HG02943 (cell line): ENCODE results near the gene UPK1A.
A peak's percentile ranks its signal among the peaks of the same experiment; 100 is the strongest.
"Not testable (repeated sequence)": the region's sequence is repeated elsewhere in the genome, so short reads cannot be mapped to it uniquely, and the experiment has no call there.

ENCODE experiments used
- ATAC-seq: cut with Tn5 transposase; IDR thresholded peaks from one replicate; pipeline ENCODE4 v1.9.1; 2021; ENCODE audit warnings: mild to moderate bottlenecking, low read depth, moderate library complexity; ENCODE audit not compliant: unreplicated experiment

The UPK1A gene

DNA sequence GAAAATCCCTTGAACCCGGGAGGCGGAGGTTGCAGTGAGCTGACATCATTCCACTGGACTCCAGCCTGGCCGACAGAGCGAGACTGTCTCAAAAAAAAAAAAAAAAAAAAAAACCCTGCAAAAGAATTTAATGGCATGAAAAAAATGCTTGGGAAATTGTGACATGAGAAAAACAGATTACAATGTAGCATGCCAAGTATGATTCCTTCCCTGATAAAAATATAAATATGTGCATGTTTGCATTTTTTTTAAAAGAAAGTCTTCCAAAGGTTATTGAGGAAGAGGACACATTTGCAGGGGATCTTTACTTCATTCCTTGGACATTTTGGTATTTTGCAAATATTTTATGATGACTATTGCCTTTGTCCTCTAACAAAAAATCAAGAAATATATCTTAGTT lies 23.5 kb downstream of the UPK1A start:
- ATAC-seq: no peak

DNA sequence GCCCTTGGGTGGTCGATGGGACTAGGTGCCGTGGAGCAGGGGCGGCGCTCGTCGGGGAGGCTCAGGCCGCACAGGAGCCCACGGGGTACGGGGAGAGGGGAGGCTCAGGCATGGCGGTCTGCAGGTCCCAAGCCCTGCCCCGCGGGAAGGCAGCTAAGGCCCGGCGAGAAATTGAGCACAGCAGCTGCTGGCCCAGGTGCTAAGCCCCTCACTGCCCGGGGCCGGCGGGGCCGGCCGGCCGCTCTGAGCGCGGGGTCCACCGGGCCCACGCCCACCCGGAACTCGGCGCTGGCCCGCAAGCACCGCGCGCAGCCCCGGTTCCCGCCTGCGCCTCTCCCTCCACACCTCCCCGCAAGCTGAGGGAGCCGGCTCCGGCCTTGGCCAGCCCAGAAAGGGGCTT lies 24.8 kb downstream of the UPK1A start:
- ATAC-seq: not testable (repeated sequence)

DNA sequence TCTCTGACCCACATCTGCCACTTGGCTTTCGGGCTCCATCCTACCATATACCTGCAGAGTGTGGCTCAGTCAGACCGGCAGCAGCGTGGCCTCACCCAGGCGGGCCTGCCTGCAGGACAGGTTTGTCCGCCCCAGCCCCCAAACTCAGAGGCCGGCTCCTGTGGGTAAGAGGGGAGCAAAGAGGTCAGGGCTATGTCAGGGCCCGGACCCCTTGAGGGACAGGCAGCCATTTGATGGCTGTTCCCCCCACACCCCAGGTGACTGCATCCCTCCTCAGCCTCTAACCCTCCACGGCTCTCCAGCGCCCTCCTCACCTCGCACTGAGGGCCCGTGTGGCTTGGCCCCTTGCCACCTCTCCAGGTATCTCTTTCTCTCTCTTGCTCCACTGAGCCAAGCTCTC lies 25.7 kb downstream of the UPK1A start:
- ATAC-seq: no peak

- no peak for ATAC-seq
Measured at GRCh38 chr19:35693422-35693821, 27.1 kb downstream of the UPK1A start.

DNA sequence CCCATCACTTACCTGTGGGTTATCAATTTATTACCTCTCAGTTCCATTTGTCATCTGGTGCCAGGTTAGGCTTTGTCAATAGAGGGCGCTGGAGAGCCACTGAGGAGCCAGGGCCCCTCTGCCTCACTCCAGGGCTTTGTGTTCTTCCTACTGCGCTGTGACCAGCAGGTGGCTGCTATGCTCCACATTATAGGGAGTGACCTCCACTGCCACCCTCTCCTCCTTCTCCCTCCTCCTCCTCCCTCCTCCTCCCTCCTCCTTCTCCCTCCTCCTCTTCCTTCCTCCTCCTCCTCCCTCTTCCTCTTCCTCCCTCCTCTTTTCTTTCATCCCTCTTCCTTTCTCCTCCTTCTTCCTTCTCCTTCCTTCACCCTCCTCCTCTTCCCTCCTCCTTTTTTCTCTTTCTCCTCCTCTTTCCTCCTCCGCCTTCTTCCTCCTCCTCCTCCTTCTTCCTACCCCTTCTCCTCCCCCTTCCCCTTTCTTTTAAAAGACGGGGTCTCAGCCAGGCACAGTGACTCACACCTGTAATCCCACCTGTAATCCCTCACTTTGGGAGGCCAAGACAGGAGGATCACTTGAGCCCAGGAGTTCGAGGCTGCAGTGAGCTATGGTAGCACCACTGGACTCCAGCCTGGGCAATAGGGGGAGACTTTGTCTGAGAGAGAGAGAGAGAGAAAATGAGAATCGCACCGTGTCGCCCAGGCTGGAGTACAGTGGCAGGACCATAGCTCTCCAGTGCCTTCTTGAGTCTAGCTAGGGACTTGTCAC lies 27.7 kb downstream of the UPK1A start:
- peak; percentile 70 for ATAC-seq

- ATAC-seq: no peak
Measured at GRCh38 chr19:35695895-35696422, 29.6 kb downstream of the UPK1A start.

- no peak for ATAC-seq
Measured at GRCh38 chr19:35696835-35697234, 30.5 kb downstream of the UPK1A start.

DNA sequence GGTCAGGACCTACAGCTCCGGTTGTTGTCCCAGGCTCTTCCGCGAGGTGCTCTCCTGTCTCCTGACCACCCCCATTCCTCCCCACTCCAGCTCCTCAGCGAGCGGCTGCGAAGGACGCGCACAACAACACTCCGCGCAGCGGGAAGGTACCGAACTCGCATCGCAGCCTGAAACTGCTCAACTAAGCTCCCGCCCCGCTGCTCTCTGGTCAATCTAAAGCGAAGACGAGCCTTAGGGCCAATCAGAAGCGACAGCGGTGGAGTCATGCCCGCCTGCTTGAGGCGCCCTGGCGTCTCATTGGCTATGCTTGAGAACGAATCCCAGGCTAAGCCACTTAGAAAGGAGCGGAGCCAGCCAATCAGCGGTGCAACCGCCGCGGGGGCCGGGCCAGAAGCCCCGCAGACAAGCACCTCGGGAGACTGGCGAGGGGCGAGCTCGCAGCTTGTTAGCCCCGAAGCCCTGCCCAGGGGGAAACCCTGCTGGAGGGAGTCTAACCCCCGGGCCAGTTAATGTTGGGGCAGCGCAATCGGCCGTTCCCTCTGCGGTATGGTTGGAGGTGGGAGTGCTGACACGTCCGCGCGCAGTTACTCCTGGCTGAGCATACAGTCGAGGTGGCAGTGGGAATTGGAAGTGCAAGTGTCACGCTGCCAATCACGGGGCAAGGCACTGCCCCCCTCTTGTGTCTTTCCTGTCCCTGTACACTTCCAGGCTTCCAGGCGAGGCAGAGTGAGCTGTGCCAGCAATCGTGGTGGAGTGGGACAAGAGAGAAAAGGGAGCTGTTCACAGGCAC lies 36.1 kb downstream of the UPK1A start:
- ATAC-seq: peak; percentile 91

DNA sequence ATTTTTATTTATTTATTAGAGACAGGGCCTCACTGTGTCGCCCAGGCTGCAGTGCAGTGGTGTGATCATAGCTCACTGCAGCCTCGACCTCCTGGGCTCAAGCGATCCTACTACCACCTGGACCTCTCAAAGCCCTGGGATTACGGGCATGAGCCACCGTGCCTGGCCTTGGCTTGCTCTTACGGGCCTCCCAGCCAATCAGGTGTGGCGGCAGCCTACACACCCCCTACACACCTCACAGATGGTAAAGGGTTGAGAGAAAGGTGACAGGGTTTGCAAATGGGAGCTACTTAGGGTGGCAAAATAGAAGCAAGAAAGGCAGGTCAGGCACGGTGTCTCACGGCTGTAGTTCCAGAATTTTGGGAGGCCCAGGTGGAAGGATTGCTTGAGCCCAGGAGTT lies 37.0 kb downstream of the UPK1A start:
- no peak for ATAC-seq

- ATAC-seq: no peak
Measured at GRCh38 chr19:35704218-35704617, 37.9 kb downstream of the UPK1A start, which contains the start of gene ZBTB32. Gene ZBTB32, plus strand, starts transcription at chr19:35704558. Its CDS starts 10,069 bp downstream, at chr19:35714627.

DNA sequence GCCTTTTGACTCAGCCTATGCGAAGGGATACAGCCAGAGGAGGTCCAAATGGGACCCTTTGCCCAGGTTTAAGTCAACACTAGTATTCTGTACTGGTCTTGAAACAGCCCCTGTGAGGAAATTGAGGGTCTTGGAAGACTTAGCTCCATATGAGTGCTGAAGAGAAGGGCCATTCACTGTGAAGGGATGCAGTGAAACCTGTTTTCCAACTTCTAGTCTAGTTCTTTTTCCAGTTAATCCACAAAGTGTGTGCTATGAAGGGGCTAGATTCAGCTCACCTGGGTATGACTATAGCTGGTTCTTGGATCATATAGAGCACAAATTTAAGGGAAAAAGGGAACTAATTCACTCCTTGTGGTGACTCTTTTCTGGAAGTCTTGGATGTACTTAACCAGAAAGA lies 42.1 kb downstream of the UPK1A start:
- ATAC-seq: no peak

DNA sequence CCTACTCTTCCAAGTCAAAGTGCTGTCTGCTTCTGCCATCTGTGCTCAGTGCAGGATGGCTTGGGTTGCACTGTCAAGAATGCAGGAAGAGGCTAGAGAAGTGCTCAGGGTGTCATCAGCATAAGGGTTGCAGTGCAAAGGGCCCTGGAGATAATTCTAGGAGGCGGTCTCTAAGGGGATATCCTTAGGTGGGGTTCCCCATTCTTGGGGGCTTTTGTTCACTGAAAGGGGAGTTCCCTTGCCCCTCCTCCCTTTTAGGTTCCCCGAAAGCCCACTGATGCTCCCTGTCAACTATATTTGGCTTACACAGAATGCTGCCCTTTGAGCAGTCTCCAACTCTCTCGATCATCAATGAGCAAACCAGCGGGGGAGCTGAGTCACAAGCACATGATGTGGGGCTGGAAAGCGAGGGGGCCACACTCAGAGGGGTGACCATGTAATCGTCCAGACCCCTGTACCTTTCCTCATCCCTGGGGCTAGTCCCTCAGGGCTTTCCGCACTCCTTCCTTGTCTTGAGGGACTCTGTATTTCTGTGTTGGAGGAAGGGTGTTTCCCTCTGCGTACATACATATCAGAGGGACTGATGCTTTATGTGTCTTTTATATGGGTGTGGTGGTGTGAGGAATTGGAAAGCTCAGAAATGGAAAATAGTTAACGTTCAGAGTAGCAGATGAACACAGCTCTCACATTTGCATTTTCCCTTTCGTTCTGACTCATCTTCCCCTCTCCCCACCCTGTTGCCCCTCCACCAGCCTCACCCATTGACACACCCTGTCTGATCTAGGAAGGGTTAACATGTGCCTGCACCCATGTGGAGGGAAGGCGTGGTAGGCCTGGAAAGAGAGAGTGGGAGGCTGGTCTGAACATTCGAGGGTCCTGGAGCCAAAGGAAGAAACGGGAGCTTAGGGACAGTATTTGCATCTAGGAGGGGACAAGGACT lies 44.7 kb downstream of the UPK1A start:
- no peak for ATAC-seq

GRCh38 chr19:35712567-35713505 lies 46.5 kb downstream of the UPK1A start:
- ATAC-seq: no peak

DNA sequence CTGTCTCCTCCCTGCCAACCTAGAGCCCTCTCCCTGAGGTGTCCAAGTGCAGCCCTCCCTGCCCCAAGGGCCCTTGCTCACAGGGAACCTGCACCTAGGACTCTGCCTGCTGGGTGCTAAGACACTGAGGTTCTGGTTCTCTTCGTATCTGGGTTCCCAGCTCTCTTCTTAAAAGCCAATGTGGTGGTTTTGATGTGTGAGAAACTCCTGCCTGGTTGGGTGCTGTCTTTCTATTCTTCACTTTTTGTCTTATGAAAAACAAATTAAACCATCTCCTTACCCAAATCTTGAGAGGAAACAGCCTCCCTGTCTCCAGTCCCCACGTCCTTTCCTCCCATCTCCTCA lies 47.2 kb downstream of the UPK1A start:
- no peak for ATAC-seq

GRCh38 chr19:35713904-35714495 lies 47.7 kb downstream of the UPK1A start:
- ATAC-seq: no peak

GRCh38 chr19:35714601-35715354 lies 48.5 kb downstream of the UPK1A start:
- no peak for ATAC-seq

GRCh38 chr19:35715355-35715809 lies 49.1 kb downstream of the UPK1A start:
- no peak for ATAC-seq
